Small intestine (tissue), 7 donors: ENCODE results near the gene ZDHHC7. TPM values are rescaled to one million over a fixed set of nuclear protein-coding genes. Genes with fewer than 3 reads are reported as not detected.

Source experiments
- DNase-seq, 2 donors: peaks; one replicate each; pipeline versions ENCODE4 v3.0.0 to v3.0.0-alpha.2; 2013
- FAIRE-seq: peaks from 2 replicates; lab custom pipeline; 2012; peaks lifted over from hg19 to GRCh38; lab: Jason Lieb, UNC
- H3K27ac ChIP-seq, 3 donors: one replicate each; pipeline ENCODE4 v1.5.1; 2013; ENCODE audit warnings: low read length in 2 of 3, mild to moderate bottlenecking in 2 of 3, control low read depth in 1 of 3, inconsistent platforms in 1 of 3, low read depth in 1 of 3, moderate library complexity in 1 of 3
- H3K27me3 ChIP-seq, 3 donors: one replicate each; pipeline ENCODE4 v1.6.1; 2013; ENCODE audit warnings: low read length in 3 of 3, inconsistent platforms in 1 of 3; ENCODE audit not compliant: control insufficient read depth in 3 of 3, insufficient read depth in 3 of 3
- H3K36me3 ChIP-seq, 3 donors: one replicate each; pipeline ENCODE4 v1.6.1; 2013; ENCODE audit warnings: low read length in 3 of 3, inconsistent platforms in 1 of 3, low read depth in 1 of 3, mild to moderate bottlenecking in 1 of 3, moderate library complexity in 1 of 3; ENCODE audit not compliant: control insufficient read depth in 3 of 3, insufficient read depth in 2 of 3
- H3K4me1 ChIP-seq, 3 donors: one replicate each; pipeline ENCODE4 v1.6.1; 2013; ENCODE audit warnings: low read length in 2 of 3, inconsistent platforms in 1 of 3, low read depth in 1 of 3, mild to moderate bottlenecking in 1 of 3, moderate library complexity in 1 of 3; ENCODE audit not compliant: control insufficient read depth in 3 of 3, insufficient read depth in 2 of 3
- H3K4me3 ChIP-seq, 3 donors: one replicate each; pipeline ENCODE4 v1.5.1; 2013; ENCODE audit warnings: low read length in 3 of 3, control low read depth in 1 of 3, inconsistent platforms in 1 of 3, low read depth in 1 of 3, mild to moderate bottlenecking in 1 of 3, moderate library complexity in 1 of 3
- H3K9me3 ChIP-seq, 2 donors: one replicate each; pipeline ENCODE4 v1.6.1; 2013; ENCODE audit warnings: low read depth in 1 of 2, low read length in 1 of 2; ENCODE audit not compliant: control insufficient read depth in 2 of 2, insufficient read depth in 1 of 2
- WGBS, 3 donors: extraction: QIAGEN DNeasy Blood & Tissue Kit; methylation state at CpG; one replicate each; pipeline ENCODE4 v1.1.7; 2013; 5-methylcytosine and 5-hydroxymethylcytosine counted together
- polyA plus RNA-seq, 4 donors: library from polyadenylated mRNA; stranded (reverse) in 3 of 4; unstranded in 1 of 4; fragments of 200-250 nt in 3 of 4; fragments of 120-200 nt in 1 of 4; gene quantifications; one replicate each; pipeline versions ENCODE4 v1.2.1 to v1.2.3, GENCODE V29; 2013
- donor health status: healthy with polysubstance abuse.
- donor health status: control.
- donor health status: control.
- donor health status: Bipolar disorder and iron deficiency.
- donor health status: healthy.

Gene ZDHHC7
- polyA plus RNA-seq, 4 donors = 16.5 to 57.5 (median 27.2) TPM

GRCh38 chr16:85002608-85003007, 8.7 kb downstream of the ZDHHC7 start:
- no peak for DNase-seq
- FAIRE-seq = no peak
- H3K4me1 ChIP-seq = peaks cover 13 to 34% (median 30%) of the 10 kb centered on the region in 3 donors
- H3K27ac ChIP-seq = peak overlapping the region in 1 of 3 donors; percentile 53
- H3K27me3 ChIP-seq = no peaks in the 10 kb centered on the region
- H3K36me3 ChIP-seq = peaks cover 0 to 30% (median 4%) of the 10 kb centered on the region in 3 donors
- no peak overlapping the region for H3K4me3 ChIP-seq
- 62 to 78% (median 75%) methylated on average over 12 of the region's 12 CpGs for WGBS, 3 donors
- H3K9me3 ChIP-seq = no peaks in the 10 kb centered on the region

GRCh38 chr16:85002099-85002541, 9.2 kb downstream of the ZDHHC7 start:
- H3K27ac ChIP-seq = peak overlapping the region in 2 of 3 donors; percentile 4 to 53
- no peak for DNase-seq
- FAIRE-seq = no peak
- WGBS, 3 donors = 23 to 45% (median 37%) methylated on average over 10 of the region's 10 CpGs
- peaks cover 13 to 32% (median 30%) of the 10 kb centered on the region in 3 donors for H3K4me1 ChIP-seq
- no peak overlapping the region for H3K4me3 ChIP-seq
- H3K9me3 ChIP-seq = no peaks in the 10 kb centered on the region
- peaks cover 0 to 29% (median 4%) of the 10 kb centered on the region in 3 donors for H3K36me3 ChIP-seq
- H3K27me3 ChIP-seq = no peaks in the 10 kb centered on the region

DNA sequence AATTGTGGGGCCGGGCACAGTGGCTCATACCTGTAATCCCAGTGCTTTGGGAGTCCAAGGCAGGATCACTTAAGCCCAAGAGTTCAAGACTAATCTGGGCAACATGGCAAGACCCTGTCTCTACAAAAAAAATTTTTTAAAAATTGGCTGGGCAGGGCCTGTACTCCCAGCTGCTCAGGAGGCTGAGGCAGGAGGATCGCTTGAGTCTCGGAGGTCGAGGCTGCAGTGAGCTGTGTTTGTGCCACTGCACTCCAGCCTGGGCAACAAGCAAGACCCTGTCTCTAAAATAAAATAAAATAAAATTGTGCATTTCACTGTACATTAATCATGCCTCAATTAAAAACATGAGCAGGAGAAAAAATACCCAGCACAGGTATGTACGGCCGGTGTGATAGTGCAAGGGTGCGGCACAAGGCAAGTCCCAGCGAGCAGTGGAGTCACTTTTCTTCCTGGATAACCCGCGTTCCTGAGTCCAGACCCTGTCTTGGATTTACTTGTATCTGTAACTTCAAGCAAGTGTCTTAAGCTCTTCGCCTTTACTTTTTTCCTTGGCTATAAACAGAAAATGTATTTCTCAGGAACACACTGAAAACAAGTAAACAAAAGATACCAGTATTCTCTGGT, 11.4 kb downstream of the ZDHHC7 start:
- Histone ChIP-seq H3K36me3 (peaks cover 0 to 37% (median 4%) of the 10 kb centered on the region in 3 donors), H3K9me3 (no peaks in the 10 kb centered on the region), H3K27me3 (no peaks in the 10 kb centered on the region), H3K4me3 (no peak overlapping the region), H3K4me1 (peaks cover 18 to 37% (median 33%) of the 10 kb centered on the region in 3 donors), H3K27ac (peak overlapping the region in 2 of 3 donors; percentile 13 to 38)
- DNase-seq (no peak), FAIRE-seq (no peak)
- 83 to 90% (median 87%) methylated on average over 11 of the region's 11 CpGs for WGBS, 3 donors

DNA sequence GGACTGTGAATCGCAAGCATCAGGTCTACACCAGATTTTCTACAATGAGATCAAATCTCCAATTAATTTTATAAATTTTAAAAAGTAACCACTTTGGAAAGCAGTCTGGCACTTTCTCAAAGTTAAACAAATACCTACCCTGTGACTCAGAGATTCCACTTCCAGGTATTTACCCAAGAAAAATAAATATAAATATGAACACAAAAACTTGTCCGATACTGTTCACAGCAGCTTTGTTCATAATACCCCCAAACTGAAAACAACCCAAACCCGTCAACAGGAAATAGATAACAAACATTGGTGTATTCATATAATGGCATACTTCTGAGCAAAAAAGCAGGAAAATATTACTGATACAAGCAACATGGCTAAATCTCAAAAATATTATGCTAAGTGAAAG, 12.1 kb downstream of the ZDHHC7 start:
- DNase-seq = no peak

DNA sequence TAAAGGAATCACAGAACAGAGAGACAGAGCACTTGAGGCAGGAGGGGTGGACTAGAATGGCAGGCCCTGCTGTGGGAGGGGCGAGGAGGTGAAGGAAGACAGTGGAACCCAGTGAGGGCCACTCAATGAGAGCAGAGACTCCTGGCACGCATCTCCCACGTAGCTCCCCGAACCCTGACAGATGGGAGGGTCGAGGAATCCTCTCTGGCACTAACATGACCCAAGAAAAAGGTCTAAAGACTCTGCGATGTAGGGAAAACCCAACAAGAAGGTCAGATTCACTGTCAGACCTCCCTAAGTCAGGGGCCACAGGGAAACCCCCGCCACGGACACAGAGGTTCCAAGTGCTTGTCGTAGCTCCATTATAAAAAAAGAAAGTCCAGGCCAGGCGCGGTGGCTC, 15.0 kb downstream of the ZDHHC7 start:
- 94 to 96% (median 95%) methylated on average over 11 of the region's 11 CpGs for WGBS, 3 donors
- H3K36me3 ChIP-seq = peaks cover 2 to 44% (median 4%) of the 10 kb centered on the region in 3 donors
- no peaks in the 10 kb centered on the region for H3K27me3 ChIP-seq
- no peaks in the 10 kb centered on the region for H3K9me3 ChIP-seq
- DNase-seq (no peak), FAIRE-seq (no peak)
- peak overlapping the region in 1 of 3 donors; percentile 22 for H3K27ac ChIP-seq
- no peak overlapping the region for H3K4me3 ChIP-seq
- peaks cover 11 to 40% (median 14%) of the 10 kb centered on the region in 3 donors for H3K4me1 ChIP-seq

More for the DNA sequence above, 12.1 kb downstream of the ZDHHC7 start:
- peaks cover 17 to 37% (median 32%) of the 10 kb centered on the region in 3 donors for H3K4me1 ChIP-seq
- no peaks in the 10 kb centered on the region for H3K27me3 ChIP-seq
- H3K27ac ChIP-seq = no peak overlapping the region
- FAIRE-seq = no peak
- H3K36me3 ChIP-seq = peaks cover 0 to 38% (median 6%) of the 10 kb centered on the region in 3 donors
- H3K4me3 ChIP-seq = no peak overlapping the region
- WGBS, 3 donors = 83 to 85% (median 84%) methylated on average over 3 of the region's 3 CpGs
- H3K9me3 ChIP-seq = no peaks in the 10 kb centered on the region

DNA sequence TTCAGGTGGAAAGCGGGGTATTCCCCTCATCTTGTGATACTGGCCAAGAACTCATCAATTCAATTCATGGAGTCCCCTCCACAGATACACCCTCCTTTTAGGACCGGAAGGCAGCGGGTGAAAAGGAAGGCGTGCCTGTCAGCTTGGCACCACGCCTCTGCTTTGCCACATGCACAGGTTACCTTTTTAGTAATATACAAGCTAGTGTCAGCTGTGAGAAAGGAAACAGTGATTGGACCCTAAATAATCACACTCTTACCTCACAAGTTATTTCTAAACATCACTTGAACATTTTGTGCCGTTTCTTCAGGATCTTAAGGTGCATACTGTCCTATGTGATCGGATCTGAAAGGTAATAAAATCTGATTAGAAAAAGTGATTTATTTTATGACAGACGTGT, 15.7 kb downstream of the ZDHHC7 start:
- Histone ChIP-seq H3K9me3 (no peaks in the 10 kb centered on the region), H3K4me3 (no peak overlapping the region), H3K4me1 (peaks cover 10 to 38% (median 12%) of the 10 kb centered on the region in 3 donors), H3K36me3 (peaks cover 4 to 47% (median 4%) of the 10 kb centered on the region in 3 donors), H3K27ac (peak overlapping the region in 2 of 3 donors; percentile 74 to 95), H3K27me3 (no peaks in the 10 kb centered on the region)
- FAIRE-seq (no peak), DNase-seq (peak in 1 of 2 donors; percentile 32)
- WGBS, 3 donors = 39 to 68% (median 60%) methylated on average over 8 of the region's 8 CpGs

DNA sequence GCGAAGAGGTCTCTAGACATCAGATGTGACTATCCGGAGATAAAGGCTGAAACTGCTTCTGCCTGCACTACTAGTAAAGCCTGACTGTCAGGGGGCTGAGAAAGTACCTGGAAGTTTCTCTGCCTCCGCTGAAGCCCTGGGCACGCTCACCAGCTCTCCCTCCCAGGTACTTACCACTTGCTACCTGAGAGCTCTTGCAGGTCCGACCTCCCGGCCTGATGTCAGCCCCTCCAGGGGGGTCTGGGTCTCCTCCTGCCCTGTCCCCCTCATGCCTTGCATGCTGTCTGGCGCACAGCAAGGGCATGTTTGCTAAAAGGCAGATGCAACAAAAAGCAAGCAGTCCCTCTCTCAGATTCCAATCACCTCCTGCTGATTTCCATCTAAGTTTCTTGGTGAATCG, 17.4 kb downstream of the ZDHHC7 start:
- 92 to 95% (median 94%) methylated on average over 8 of the region's 8 CpGs for WGBS, 3 donors
- no peak for DNase-seq
- H3K27ac ChIP-seq = peak overlapping the region in 2 of 3 donors; percentile 14 to 95
- H3K4me1 ChIP-seq = peaks cover 9 to 32% (median 10%) of the 10 kb centered on the region in 3 donors
- H3K9me3 ChIP-seq = no peaks in the 10 kb centered on the region
- H3K27me3 ChIP-seq = no peaks in the 10 kb centered on the region
- peaks cover 2 to 59% (median 13%) of the 10 kb centered on the region in 3 donors for H3K36me3 ChIP-seq
- no peak overlapping the region for H3K4me3 ChIP-seq
- FAIRE-seq = no peak

DNA sequence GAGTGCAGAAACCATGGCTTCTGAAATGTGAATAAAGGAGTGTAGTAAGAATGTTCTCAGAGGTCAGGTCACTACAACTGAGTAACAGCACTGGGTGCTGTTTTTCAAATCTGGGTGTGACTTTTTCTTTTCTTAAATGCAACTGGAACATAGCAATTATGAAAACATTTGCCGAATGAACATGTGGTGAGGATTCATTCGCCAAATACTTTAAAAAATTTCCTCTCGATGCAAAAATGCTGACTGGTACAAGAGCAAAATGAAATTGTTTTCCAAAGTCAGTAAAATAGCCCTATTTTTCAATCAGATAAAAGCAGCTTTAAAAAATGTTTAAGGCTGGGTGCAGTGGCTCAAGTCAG, 18.6 kb downstream of the ZDHHC7 start:
- no peaks in the 10 kb centered on the region for H3K27me3 ChIP-seq
- H3K27ac ChIP-seq = peak overlapping the region; percentile 41 to 77 (median 52)
- FAIRE-seq (no peak), DNase-seq (no peak)
- 42 to 54% (median 43%) methylated on average over 3 of the region's 3 CpGs for WGBS, 3 donors
- H3K9me3 ChIP-seq = no peaks in the 10 kb centered on the region
- H3K36me3 ChIP-seq = peaks cover 6 to 68% (median 20%) of the 10 kb centered on the region in 3 donors
- no peak overlapping the region for H3K4me3 ChIP-seq
- peaks cover 9 to 32% (median 10%) of the 10 kb centered on the region in 3 donors for H3K4me1 ChIP-seq
